ENCODE measurements around the gene MPLKIP. TPM values are rescaled to one million over a fixed set of nuclear protein-coding genes. Genes with fewer than 3 reads are reported as not detected.
"Not testable (repeated sequence)": the region's sequence is repeated elsewhere in the genome, so short reads cannot be mapped to it uniquely, and the experiment has no call there.

Gene MPLKIP
- total RNA-seq, 1 experiment from 2014 or later = 79.2 TPM

GRCh38 chr7:40156988-40157387, 22.6 kb upstream of the MPLKIP start:
- POLR2A ChIA-PET (ENCODE audit: unreplicated experiment) = no interaction called here
- DNase-seq = no peak
- Histone ChIP-seq H3K4me1 (replicated peaks; ENCODE audit: insufficient read depth) (no peaks in the 10 kb centered on the region), H3K36me3 (ENCODE audit: low read depth) (no peaks in the 10 kb centered on the region), H4K20me1 (ENCODE audit: insufficient read depth) (no peaks in the 10 kb centered on the region), H3K9me3 (ENCODE audit: insufficient read depth, low read depth) (no peaks in the 10 kb centered on the region), H3K9me2 (ENCODE audit: insufficient read depth) (no peaks in the 10 kb centered on the region), H3K27me3 (ENCODE audit: insufficient read depth, low read depth) (no peaks in the 10 kb centered on the region), H3K27ac (no peak overlapping the region), H3K4me3 (no peak overlapping the region), H3K4me2 (no peak overlapping the region), H3F3A (ENCODE audit: insufficient read depth, low read depth) (no peaks in the 10 kb centered on the region), H2AFZ (no peak overlapping the region), H3K79me2 (ENCODE audit: low read depth) (no peaks in the 10 kb centered on the region)
- CTCF ChIA-PET = no interaction called here
- TF ChIP-seq EZH2 (IDR thresholded peaks at IDR 0.05; ENCODE audit: low read depth) (no peak), CTCF (conservative IDR thresholded peaks at IDR 0.05) (no peak)
- no TSS peak for BruUV-seq (replicated peaks)
- intact Hi-C loops (cut with micrococcal nuclease; ENCODE audit: unreplicated experiment) = no loop called here

- Histone ChIP-seq H3K27me3 (ENCODE audit: insufficient read depth, low read depth) (no peaks in the 10 kb centered on the region), H3K36me3 (ENCODE audit: low read depth) (no peaks in the 10 kb centered on the region), H2AFZ (no peak overlapping the region), H3K27ac (no peak overlapping the region), H3K4me3 (no peak overlapping the region), H3F3A (ENCODE audit: insufficient read depth, low read depth) (no peaks in the 10 kb centered on the region), H3K9me2 (ENCODE audit: insufficient read depth) (no peaks in the 10 kb centered on the region), H3K9me3 (ENCODE audit: insufficient read depth, low read depth) (peaks cover 8% of the 10 kb centered on the region), H3K4me1 (replicated peaks; ENCODE audit: insufficient read depth) (no peaks in the 10 kb centered on the region), H4K20me1 (ENCODE audit: insufficient read depth) (no peaks in the 10 kb centered on the region), H3K4me2 (no peak overlapping the region), H3K79me2 (ENCODE audit: low read depth) (no peaks in the 10 kb centered on the region)
- BruUV-seq (replicated peaks) = no TSS peak
- TF ChIP-seq EZH2 (IDR thresholded peaks at IDR 0.05; ENCODE audit: low read depth) (no peak), CTCF (conservative IDR thresholded peaks at IDR 0.05) (no peak)
- CTCF ChIA-PET = no interaction called here
- intact Hi-C loops (cut with micrococcal nuclease; ENCODE audit: unreplicated experiment) = no loop called here
- POLR2A ChIA-PET (ENCODE audit: unreplicated experiment) = no interaction called here
- no peak for DNase-seq
Observed at GRCh38 chr7:40151504-40151903, 17.1 kb upstream of the MPLKIP start.

- no peak overlapping the region for H3K27ac ChIP-seq
- DNase-seq = no peak
- H3K79me2 ChIP-seq (ENCODE audit: low read depth) = no peaks in the 10 kb centered on the region
- no peaks in the 10 kb centered on the region for H3K36me3 ChIP-seq (ENCODE audit: low read depth)
- ChIA-PET POLR2A (ENCODE audit: unreplicated experiment) (no interaction called here), CTCF (no interaction called here)
- no peak overlapping the region for H2AFZ ChIP-seq
- no peaks in the 10 kb centered on the region for H3K4me1 ChIP-seq (replicated peaks; ENCODE audit: insufficient read depth)
- H4K20me1 ChIP-seq (ENCODE audit: insufficient read depth) = no peaks in the 10 kb centered on the region
- peaks cover 8% of the 10 kb centered on the region for H3K9me3 ChIP-seq (ENCODE audit: insufficient read depth, low read depth)
- no peaks in the 10 kb centered on the region for H3K9me2 ChIP-seq (ENCODE audit: insufficient read depth)
- no peak overlapping the region for H3K4me3 ChIP-seq
- H3F3A ChIP-seq (ENCODE audit: insufficient read depth, low read depth) = no peaks in the 10 kb centered on the region
- no peak overlapping the region for H3K4me2 ChIP-seq
- BruUV-seq (replicated peaks) = no TSS peak
- intact Hi-C loops (cut with micrococcal nuclease; ENCODE audit: unreplicated experiment) = no loop called here
- H3K27me3 ChIP-seq (ENCODE audit: insufficient read depth, low read depth) = no peaks in the 10 kb centered on the region
- TF ChIP-seq EZH2 (IDR thresholded peaks at IDR 0.05; ENCODE audit: low read depth) = no peak
- TF ChIP-seq CTCF (conservative IDR thresholded peaks at IDR 0.05) = no peak
Observed at GRCh38 chr7:40148671-40149070, 14.2 kb upstream of the MPLKIP start.

- H3K27me3 ChIP-seq (ENCODE audit: insufficient read depth, low read depth); H3K4me3 ChIP-seq; DNase-seq; POLR2A ChIA-PET (ENCODE audit: unreplicated experiment); H3F3A ChIP-seq (ENCODE audit: insufficient read depth, low read depth); H3K4me2 ChIP-seq; intact Hi-C loops (cut with micrococcal nuclease; ENCODE audit: unreplicated experiment); BruUV-seq (replicated peaks); CTCF ChIA-PET; H3K79me2 ChIP-seq (ENCODE audit: low read depth); H2AFZ ChIP-seq; H3K36me3 ChIP-seq (ENCODE audit: low read depth); H3K27ac ChIP-seq; H3K4me1 ChIP-seq (replicated peaks; ENCODE audit: insufficient read depth); H4K20me1 ChIP-seq (ENCODE audit: insufficient read depth); H3K9me2 ChIP-seq (ENCODE audit: insufficient read depth): not testable (repeated sequence)
- H3K9me3 ChIP-seq (ENCODE audit: insufficient read depth, low read depth) = peaks cover 11% of the 10 kb centered on the region
Observed at GRCh38 chr7:40148247-40148580, 13.8 kb upstream of the MPLKIP start.

Measured in PC-9 (cell line).